ENCODE measurements around the gene TMED10. TPM values are rescaled to one million over a fixed set of nuclear protein-coding genes. Genes with fewer than 3 reads are reported as not detected.

Gene TMED10
- polyA plus RNA-seq, 4 donors = 230 to 268 (median 246) TPM

DNA sequence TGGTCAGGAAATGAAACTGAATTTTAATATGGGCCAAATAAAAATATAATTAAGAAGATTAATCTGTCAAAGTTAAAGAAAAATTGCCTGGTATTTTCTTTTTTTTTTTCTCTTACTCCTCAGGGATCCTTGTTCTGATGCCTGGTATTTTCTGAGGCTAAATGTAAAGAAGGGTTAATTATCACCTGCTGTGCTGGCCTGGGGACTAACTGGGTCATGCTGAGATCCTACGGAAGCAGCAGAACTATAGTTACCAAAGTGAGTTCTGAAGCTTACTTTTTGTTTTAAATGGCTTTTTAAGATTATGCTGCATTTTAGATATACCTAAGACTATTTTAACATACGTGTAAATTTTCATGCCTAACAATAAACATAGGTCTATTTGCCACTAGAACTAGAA, 83.7 kb downstream of the TMED10 start:
- DNase-seq (ENCODE audit: low read depth in 4 of 4, low spot score in 2 of 4) = no peak

DNA sequence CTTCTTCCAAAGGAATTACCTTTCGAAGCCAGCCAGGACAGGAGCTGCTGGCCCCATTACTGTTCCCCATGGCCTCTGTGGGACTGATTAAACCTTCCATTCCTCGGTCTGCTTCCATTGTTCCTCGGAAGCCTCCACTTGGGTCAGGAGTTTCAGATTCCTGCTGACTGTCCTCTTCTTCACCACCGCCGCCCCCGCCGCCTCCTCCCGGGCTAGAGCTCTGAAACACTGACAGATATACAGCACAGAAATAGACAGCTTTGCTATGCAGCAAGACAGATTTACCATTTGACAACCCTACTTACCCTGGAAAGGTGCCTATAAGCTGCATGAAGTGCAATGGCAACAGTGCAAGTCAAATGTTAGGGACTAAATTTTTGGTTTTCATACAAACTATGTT, 85.2 kb downstream of the TMED10 start:
- no peak for DNase-seq (ENCODE audit: low read depth in 4 of 4, low spot score in 2 of 4)

DNA sequence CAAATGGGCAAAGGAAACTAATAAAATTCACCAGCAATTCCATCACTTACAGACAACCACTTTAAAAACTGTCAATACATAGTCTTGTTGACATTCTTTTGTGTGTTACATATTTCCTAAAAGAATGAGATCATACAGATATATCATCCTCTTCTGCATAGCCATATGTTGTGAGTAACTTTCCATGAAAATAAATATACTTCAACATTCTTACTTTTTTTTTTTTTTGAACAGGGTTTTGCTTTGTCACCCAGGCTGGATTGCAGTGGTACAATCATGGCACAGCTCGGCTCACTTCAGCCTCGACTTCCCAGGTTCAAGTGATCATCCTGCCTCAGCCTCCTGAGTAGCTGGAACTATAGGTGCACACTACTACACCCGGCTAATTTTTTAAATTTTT, 86.1 kb downstream of the TMED10 start:
- DNase-seq (ENCODE audit: low read depth in 4 of 4, low spot score in 2 of 4) = no peak

DNA sequence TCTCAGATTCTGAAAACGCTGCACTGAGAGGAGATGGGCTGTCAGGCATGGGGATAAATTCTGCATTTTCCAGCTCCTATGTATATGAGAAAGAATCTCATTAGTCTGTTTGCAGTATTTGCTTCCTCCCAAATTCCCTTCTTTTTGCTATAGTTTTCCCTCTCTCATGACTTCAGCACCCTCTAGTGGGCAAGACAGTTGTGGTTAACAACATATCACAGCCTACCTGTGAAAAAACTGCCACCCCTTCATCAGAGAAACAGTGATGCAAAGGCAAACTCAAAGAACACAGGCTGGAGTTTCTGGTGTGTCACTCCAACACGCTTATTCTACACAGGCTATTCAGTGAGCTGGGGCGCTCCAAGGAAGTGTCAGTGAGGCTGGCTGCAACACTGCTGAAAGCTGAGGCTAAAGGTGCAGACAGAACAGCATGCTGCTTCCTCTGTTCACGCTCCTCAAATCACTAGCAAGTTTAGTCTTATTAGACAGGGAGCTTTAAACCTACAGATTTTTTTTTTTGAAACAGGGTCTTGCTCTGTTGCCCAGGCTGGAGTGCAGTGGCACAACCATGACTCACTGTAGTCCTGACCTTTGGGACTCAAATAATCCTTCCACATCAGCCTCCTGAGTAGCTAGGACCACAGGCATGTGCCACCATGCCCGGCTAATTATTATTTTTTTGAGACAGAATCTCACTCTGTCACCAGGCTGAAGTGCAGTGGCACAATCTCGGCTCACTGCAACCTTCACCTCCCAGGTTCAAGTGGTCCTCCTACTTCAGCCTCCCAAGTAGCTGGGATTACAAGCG, 87.6 kb downstream of the TMED10 start:
- DNase-seq (ENCODE audit: low read depth in 4 of 4, low spot score in 2 of 4) = peak in 3 of 4 donors; percentile 45 to 63 (median 53)

DNA sequence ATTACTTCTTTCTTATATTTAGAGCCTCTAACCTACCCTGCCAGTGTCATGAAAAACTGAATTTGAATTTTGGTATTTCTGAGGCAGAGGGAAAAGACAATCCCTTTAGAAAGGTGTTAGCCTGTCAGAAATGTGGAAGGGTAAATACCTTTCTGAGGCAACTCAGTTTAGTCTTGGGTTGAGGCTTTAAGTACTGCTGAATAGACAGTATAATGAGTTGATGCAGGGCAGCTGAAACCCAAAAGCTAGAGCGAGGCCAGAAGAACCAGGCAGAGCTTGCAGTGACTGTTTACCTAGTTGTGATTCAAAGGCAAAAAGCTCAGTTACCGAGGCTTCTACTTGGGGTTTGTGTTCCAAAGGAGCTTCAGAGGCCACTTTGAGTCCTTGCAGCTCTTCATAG, 88.3 kb downstream of the TMED10 start:
- no peak for DNase-seq (ENCODE audit: low read depth in 4 of 4, low spot score in 2 of 4)

DNA sequence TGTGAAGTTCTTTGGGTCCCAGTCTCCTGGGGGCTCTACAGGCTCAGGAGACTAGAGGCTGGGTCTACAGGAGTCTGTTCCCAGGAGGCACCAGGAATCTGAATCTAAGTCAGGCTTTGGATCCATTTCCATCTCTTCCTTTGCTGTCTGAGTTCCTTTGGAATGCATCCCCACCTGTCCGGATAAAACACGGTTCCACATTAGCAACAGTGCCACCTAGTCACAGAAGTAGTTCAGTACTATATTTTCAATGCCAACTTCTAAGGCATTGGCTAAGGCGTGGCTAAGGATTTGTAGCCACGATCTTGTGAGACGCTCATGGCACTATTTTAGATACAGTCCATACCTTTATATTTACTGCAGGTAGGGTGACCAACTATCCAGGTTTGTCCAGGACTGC, 91.9 kb downstream of the TMED10 start:
- DNase-seq (ENCODE audit: low read depth in 4 of 4, low spot score in 2 of 4) = no peak

DNA sequence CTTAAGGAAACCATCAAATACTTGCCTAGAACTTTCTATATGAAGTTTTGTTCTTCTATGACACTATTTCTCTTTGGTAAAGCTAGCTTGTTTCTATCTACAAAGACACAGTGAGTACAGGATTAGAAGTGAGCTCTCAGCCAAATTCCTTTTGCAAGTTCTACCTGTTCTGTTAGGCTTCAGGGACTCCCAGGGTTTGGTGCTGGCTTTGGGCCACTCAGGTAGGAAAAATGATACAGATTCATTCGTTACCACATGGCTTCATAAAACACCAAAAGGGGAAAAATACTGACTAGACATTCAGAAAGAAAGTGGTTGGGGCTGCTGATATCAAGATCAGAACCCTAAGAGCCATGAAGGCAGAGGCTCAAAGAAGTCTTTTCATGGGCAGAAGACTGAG, 93.1 kb downstream of the TMED10 start:
- DNase-seq (ENCODE audit: low read depth in 4 of 4, low spot score in 2 of 4) = no peak

DNA sequence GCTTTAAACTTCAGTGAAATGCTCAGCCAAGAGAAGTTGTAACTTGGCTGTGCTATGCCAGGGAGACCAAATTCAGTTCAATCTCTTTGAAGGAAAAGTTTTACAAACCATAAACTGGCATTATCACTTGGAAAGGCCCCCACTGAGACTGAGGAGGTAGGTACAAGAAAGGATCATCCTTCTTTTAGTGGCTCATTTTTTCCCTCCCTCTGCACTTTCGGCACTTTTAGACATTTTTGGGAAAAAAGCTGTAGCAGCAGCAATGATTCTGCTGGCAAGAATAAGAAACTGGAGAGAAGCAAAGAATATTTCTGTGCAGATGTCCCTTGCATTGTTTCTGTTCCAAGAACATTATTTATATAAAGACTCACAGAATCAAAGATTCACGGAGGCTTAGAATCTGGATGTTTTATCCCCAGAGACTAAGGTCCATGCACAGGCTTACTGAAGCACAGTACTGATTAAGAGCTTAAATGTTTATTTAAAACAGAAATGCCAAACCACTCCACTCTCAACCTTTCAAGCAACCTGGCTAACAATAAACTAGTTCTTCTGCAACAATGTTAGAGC, 94.7 kb downstream of the TMED10 start:
- DNase-seq (ENCODE audit: low read depth in 4 of 4, low spot score in 2 of 4) = no peak

Other genes starting within 250 kb of the TMED10 start
- gene PGF, start 221.0 kb downstream of the TMED10 start, polyA plus RNA-seq (ENCODE audit: insufficient read length in 4 of 4) = 10 to 100 TPM in 2 of 4 donors, 1 to 10 TPM in 2; 7.0 to 10.7 (median 9.9) TPM
- gene EIF2B2, start 173.7 kb downstream of the TMED10 start, polyA plus RNA-seq (ENCODE audit: insufficient read length in 4 of 4) = 10 to 100 TPM; 59.2 to 74.4 (median 63.7) TPM
- gene MLH3, start 125.1 kb downstream of the TMED10 start, polyA plus RNA-seq (ENCODE audit: insufficient read length in 4 of 4) = 10 to 100 TPM; 33.3 to 43.7 (median 38.4) TPM
- gene ACYP1, start 112.6 kb downstream of the TMED10 start, polyA plus RNA-seq (ENCODE audit: insufficient read length in 4 of 4) = 10 to 100 TPM; 25.4 to 65.2 (median 36.6) TPM
- 10 to 100 TPM in 1 of 4 donors, 1 to 10 TPM in 3; 7.1 to 10.8 (median 7.2) TPM for gene ZC2HC1C, start 107.0 kb downstream of the TMED10 start, polyA plus RNA-seq (ENCODE audit: insufficient read length in 4 of 4)
- 100 to 1,000 TPM; 120 to 150 (median 133) TPM for gene NEK9, start 49.6 kb downstream of the TMED10 start, polyA plus RNA-seq (ENCODE audit: insufficient read length in 4 of 4)
- gene FOS, start 102.2 kb upstream of the TMED10 start, polyA plus RNA-seq (ENCODE audit: insufficient read length in 4 of 4) = 100 to 1,000 TPM in 1 of 4 donors, 10 to 100 TPM in 3; 42.5 to 913 (median 86.9) TPM

All from left renal cortex interstitium (tissue), 4 donors.